Skeletal muscle satellite cell (primary cell): Measurements from ENCODE around the gene PDE6A.

ENCODE experiments used
- H3K27me3 ChIP-seq: 2 replicates; pipeline ENCODE4 v1.7.0; 2013; ENCODE audit warnings: low read length; ENCODE audit not compliant: control insufficient read depth, insufficient read depth
- H3K36me3 ChIP-seq: 2 replicates; pipeline ENCODE4 v1.7.0; 2013; ENCODE audit warnings: mild to moderate bottlenecking, control low read depth, low read length; ENCODE audit not compliant: insufficient read depth
- H3K4me1 ChIP-seq: 2 replicates; pipeline ENCODE4 v1.7.0; 2013; ENCODE audit warnings: low read length; ENCODE audit not compliant: control insufficient read depth, insufficient read depth
- H3K4me2 ChIP-seq: 2 replicates; pipeline ENCODE4 v1.7.0; 2013; ENCODE audit warnings: mild to moderate bottlenecking, low read length
- H3K4me3 ChIP-seq: 2 replicates; pipeline ENCODE4 v1.7.0; 2013; ENCODE audit warnings: low read length
- H3K9ac ChIP-seq: 2 replicates; pipeline ENCODE4 v1.7.0; 2013; ENCODE audit warnings: mild to moderate bottlenecking, low read depth, low read length, moderate library complexity
- H3K9me3 ChIP-seq: replicated peaks from 2 replicates; pipeline ENCODE4 v1.7.0; 2013; ENCODE audit warnings: mild to moderate bottlenecking, control low read depth, low read length

Gene PDE6A

DNA sequence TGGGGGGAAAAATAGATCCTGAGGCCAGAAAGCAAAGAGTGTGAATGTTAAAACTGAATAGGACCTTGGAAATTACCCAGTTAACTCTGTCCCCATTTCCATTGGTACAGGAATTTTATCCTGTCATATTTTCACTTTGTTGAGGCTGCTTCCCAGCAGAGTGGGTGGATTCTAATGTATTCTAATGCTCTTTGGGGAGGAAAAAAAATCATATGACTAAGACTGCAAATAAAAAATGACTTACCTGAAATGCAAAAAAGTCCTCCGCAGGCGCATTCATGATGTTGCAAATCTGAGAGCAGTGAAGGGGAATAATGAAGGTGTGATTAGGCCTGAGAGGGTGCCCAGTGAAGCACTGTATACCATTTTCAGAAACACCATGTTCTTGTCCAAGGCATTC lies 41.2 kb downstream of the PDE6A start:
- no peak overlapping the region for H3K9ac ChIP-seq
- H3K4me3 ChIP-seq: no peak overlapping the region
- no peaks in the 10 kb centered on the region for H3K27me3 ChIP-seq
- H3K9me3 ChIP-seq: no peaks in the 10 kb centered on the region
- H3K36me3 ChIP-seq: no peaks in the 10 kb centered on the region
- no peak overlapping the region for H3K4me2 ChIP-seq
- no peaks in the 10 kb centered on the region for H3K4me1 ChIP-seq

DNA sequence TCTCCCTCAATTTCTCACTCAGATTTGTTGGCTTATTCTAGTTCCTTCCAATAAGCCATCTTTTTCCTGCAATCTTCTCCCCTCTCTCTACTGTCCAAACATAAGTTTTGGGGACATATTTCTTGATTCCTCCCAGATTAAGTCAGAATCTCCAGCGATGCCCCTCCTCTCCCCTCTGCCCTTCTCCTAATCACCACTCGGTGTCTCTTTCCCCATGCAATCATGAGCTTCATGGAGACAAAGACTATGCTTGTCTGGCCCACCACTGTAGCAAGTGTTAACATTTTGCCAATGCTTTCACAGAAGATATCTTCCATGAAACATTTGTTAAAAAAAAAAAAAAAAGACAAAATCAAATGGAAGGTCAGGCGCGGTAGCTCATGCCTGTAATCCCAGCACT lies 42.4 kb downstream of the PDE6A start:
- Histone ChIP-seq H3K27me3 (no peaks in the 10 kb centered on the region), H3K9me3 (no peaks in the 10 kb centered on the region), H3K9ac (no peak overlapping the region), H3K4me3 (no peak overlapping the region), H3K4me2 (no peak overlapping the region), H3K36me3 (no peaks in the 10 kb centered on the region), H3K4me1 (no peaks in the 10 kb centered on the region)

DNA sequence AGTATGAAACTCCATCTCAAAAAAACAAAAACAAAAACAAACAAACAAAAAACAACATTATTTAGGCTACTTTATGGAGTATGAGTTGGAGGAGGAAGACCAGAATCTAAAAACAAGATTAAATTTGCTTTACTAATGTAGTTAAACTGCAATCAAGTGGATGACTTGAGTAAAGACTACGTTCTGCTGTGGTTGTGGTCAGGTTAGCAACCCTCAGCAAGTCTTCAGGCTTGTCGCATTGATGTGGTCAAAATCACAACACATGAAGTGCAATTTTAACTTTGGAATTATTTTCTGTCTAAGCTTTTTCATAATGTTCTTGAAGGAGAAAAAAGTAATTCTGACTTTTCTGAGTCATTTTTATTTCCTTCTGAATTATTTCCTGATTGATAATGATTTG lies 43.1 kb downstream of the PDE6A start:
- Histone ChIP-seq H3K4me1 (peaks cover 3% of the 10 kb centered on the region), H3K4me2 (no peak overlapping the region), H3K9ac (no peak overlapping the region), H3K36me3 (no peaks in the 10 kb centered on the region), H3K4me3 (no peak overlapping the region), H3K9me3 (no peaks in the 10 kb centered on the region), H3K27me3 (no peaks in the 10 kb centered on the region)

DNA sequence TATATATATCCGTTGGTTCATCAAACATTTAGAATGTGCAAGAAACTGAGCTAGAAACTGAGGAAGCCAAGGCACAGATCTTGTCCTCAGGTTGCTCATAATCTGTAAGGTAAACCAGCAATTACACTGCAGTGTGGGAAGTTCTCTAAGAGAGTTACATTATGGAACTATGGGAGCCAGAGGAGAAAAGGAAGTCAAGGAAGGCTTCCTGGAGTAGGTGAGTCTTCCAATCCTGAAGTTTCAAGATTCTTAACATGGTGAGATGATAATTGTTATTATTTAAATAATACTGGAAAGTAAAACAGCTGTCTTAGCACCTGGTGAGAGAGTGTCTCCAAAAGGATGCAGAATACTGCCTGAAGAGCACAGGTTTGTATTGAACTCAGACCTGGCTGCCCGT lies 44.2 kb downstream of the PDE6A start:
- no peaks in the 10 kb centered on the region for H3K9me3 ChIP-seq

DNA sequence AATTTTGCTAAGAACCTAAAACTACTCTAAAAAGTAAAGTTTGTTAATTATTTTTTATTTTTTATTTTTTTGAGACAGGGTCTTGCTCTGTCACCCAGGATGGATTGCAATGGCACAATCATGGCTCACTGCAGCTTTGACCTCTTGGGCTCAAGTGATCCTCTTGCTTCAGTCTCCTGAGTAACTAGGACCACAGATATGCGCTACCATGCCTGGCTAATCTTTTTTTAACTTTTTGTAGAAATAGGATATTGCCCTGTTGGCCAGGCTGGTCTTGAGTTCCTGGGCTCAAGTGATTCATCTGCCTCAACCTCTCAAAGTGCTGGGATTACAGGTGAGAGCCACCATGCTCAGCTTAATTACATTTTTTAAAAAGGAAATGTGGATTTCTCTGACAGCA lies 45.8 kb downstream of the PDE6A start:
- Histone ChIP-seq H3K4me2 (no peak overlapping the region), H3K4me3 (no peak overlapping the region)

More for the DNA sequence above, 44.2 kb downstream of the PDE6A start:
- Histone ChIP-seq H3K9ac (no peak overlapping the region), H3K4me2 (no peak overlapping the region), H3K4me1 (peaks cover 14% of the 10 kb centered on the region), H3K4me3 (no peak overlapping the region), H3K27me3 (no peaks in the 10 kb centered on the region), H3K36me3 (no peaks in the 10 kb centered on the region)

DNA sequence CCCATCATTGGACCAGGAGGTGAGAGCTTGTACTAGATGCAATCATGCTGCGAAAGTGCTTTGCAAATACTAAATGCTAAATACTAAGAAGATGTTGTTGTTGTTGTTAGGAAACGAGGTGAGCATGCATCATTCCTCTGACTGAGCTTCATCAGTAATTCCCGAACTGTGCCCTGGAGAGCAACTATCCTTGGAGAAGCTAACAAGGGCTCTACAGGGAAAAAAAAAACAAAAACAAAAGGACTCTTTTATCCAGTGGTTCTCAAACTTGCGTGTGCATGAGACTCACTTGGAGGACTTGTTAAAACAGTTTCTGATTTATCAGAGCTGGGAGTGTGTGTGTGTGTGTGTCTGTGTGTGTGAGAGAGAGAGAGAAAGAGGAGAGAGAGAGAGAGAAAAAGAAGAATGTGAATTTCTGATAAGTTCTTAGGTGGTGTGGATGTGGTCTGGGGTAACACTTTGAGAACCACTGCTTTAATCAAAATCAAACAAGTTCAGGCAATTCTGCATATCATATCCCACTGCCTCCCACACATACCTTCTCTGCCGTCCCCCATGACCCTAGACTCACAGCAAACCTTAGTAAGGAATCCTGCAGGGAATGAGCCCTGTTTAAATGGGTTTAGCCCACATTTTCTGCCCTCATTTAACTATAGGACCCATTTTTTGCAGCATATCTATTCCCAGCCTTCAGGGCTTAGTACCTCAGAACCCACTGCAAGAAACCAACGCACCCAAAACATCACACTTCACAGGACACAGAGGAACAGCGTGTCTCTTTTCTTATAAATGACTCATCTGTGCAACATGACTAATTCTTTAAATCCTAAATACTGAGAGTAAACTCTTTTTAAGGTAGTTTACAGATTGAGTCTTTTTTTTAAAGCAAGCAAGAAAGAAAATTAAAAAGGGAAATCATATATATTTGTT lies 48.9 kb downstream of the PDE6A start:
- H3K9ac ChIP-seq: peak overlapping the region; percentile 27
- peak overlapping the region; percentile 47 for H3K4me3 ChIP-seq
- H3K27me3 ChIP-seq: no peaks in the 10 kb centered on the region
- H3K4me2 ChIP-seq: peak overlapping the region; percentile 73
- no peaks in the 10 kb centered on the region for H3K9me3 ChIP-seq
- H3K36me3 ChIP-seq: no peaks in the 10 kb centered on the region
- H3K4me1 ChIP-seq: peaks cover 18% of the 10 kb centered on the region

More for the DNA sequence above, 45.8 kb downstream of the PDE6A start:
- H3K27me3 ChIP-seq: no peaks in the 10 kb centered on the region
- H3K36me3 ChIP-seq: no peaks in the 10 kb centered on the region
- H3K9me3 ChIP-seq: no peaks in the 10 kb centered on the region
- H3K4me1 ChIP-seq: peaks cover 18% of the 10 kb centered on the region
- H3K9ac ChIP-seq: no peak overlapping the region

DNA sequence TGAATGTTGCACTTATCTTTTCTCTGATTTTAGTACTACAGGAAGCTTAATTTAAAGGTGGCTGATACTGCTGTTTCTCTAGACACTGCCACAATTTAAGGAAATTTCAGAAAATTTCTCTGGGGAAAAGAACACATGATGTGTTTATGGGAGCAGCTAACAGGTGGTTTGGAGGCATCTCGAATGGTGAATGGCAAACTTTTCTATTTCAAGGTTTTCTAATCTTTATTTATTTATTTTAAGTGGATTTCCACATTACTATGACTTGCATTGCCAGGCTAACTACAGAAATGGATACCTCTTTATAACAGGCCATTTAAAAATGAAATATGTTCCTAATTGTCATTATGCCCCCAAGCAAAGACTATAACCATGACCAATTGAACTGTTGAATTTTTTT lies 50.4 kb downstream of the PDE6A start:
- H3K36me3 ChIP-seq: no peaks in the 10 kb centered on the region
- H3K9me3 ChIP-seq: no peaks in the 10 kb centered on the region
- no peak overlapping the region for H3K4me3 ChIP-seq
- H3K9ac ChIP-seq: no peak overlapping the region
- peaks cover 18% of the 10 kb centered on the region for H3K4me1 ChIP-seq
- no peak overlapping the region for H3K4me2 ChIP-seq
- no peaks in the 10 kb centered on the region for H3K27me3 ChIP-seq

DNA sequence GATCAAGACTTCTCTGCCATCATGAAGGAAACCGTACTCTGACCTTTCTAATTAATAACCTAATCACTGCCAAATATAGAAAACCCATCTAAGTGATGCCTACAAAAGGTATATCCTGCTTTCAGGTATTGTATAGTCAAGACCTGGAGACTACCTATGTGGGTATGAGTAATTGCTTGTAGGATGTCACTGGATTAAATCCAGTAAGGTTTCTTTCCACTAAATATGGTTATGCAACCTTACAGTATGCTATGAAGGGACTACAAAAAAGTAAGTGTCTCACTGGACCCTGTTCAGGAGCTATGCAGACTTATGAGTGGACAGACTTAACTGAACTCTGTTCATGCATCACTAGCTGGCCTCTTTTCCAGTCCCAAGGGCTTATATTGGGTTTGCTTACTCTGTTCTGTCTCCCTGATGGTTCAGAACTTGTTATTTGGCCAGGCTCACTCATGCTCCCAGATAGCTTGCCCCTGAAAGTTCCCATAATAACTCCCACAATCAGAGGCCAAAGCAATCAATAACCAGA lies 51.1 kb downstream of the PDE6A start:
- Histone ChIP-seq H3K27me3 (no peaks in the 10 kb centered on the region), H3K4me3 (no peak overlapping the region), H3K9me3 (no peaks in the 10 kb centered on the region), H3K4me2 (no peak overlapping the region), H3K36me3 (no peaks in the 10 kb centered on the region), H3K9ac (no peak overlapping the region), H3K4me1 (peaks cover 18% of the 10 kb centered on the region)

DNA sequence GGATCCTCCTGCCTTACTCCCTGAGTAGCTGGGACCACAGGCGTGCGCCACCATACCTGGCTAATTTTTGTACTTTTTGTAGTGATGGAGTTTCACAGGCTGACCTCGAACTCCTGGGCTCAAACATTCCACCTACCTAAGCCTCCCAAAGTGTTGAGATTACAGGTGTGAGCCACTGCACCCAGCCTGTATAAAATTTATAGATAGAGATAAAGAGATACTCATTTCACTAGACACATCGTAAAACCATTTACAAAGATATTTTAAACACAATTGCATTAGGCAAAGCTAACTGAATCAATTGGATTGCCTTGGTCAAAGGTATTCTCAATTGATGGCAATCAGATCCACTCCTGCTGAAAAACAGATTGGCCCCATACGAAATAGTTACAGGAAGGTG lies 52.0 kb downstream of the PDE6A start:
- H3K4me1 ChIP-seq: peaks cover 24% of the 10 kb centered on the region
- H3K36me3 ChIP-seq: no peaks in the 10 kb centered on the region
- no peak overlapping the region for H3K4me3 ChIP-seq
- no peaks in the 10 kb centered on the region for H3K9me3 ChIP-seq
- H3K27me3 ChIP-seq: no peaks in the 10 kb centered on the region
- H3K9ac ChIP-seq: no peak overlapping the region
- H3K4me2 ChIP-seq: no peak overlapping the region

DNA sequence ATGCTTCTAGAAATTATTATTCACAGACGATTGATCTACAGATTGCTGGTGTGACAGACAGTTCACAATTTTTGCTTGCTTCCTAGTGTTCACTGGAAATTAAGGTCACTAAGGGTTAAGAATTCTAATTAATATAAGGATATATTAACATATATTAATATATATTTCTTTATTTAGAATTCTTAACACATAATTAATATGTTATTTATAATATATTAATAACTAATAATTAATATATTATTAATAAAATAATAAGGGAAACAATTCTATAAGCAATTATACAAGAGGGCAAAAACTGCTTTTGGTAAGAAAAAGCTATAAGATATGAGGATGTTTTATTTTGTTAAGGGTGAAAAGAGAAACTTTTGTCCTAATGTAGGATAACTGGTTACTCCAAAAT lies 56.3 kb downstream of the PDE6A start:
- peak overlapping the region; percentile 11 for H3K9ac ChIP-seq
- peak overlapping the region; percentile 56 for H3K4me2 ChIP-seq
- H3K4me3 ChIP-seq: no peak overlapping the region
- no peaks in the 10 kb centered on the region for H3K36me3 ChIP-seq
- H3K9me3 ChIP-seq: no peaks in the 10 kb centered on the region
- no peaks in the 10 kb centered on the region for H3K27me3 ChIP-seq
- peaks cover 25% of the 10 kb centered on the region for H3K4me1 ChIP-seq

DNA sequence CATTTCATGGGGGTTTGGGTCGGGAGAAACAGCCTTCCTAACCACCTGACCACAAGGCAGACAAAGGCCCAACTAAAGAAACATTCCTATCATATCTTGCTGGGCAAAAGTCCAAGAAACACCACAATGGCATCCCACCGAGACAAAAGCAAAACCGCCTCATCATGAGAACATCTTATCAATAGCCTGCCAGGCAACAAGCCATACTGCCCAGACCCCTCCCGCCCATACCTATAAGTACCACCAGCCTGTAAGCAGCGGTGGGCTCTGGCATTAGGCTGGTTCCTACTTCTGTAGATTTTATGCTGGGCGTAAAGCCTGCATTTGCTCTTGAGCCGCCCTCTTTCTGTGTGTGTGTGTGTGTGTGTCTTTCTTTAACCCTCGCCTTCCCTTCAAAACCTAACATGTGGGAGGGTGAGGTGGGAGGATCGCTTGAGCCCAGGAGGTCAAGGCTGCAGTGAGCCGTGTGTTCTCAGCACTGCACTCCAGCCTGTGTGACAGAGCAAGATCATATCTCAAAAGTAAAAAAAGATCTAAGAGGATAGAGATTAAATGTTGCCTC lies 56.9 kb downstream of the PDE6A start:
- peaks cover 25% of the 10 kb centered on the region for H3K4me1 ChIP-seq
- H3K9me3 ChIP-seq: no peaks in the 10 kb centered on the region
- peak overlapping the region; percentile 11 for H3K9ac ChIP-seq
- peak overlapping the region; percentile 37 for H3K4me3 ChIP-seq
- no peaks in the 10 kb centered on the region for H3K27me3 ChIP-seq
- no peaks in the 10 kb centered on the region for H3K36me3 ChIP-seq
- H3K4me2 ChIP-seq: peak overlapping the region; percentile 56
